Measurements from ENCODE around the gene SLC4A5.
"Not testable (repeated sequence)": the region's sequence is repeated elsewhere in the genome, so short reads cannot be mapped to it uniquely, and the experiment has no call there.

SLC4A5 gene

GRCh38 chr2:74226648-74227213 is 116.5 kb downstream of the SLC4A5 start:
- DNase-seq, result no peak

GRCh38 chr2:74225698-74226459 is 117.3 kb downstream of the SLC4A5 start:
- DNase-seq, result no peak

GRCh38 chr2:74223941-74224770 is 119.1 kb downstream of the SLC4A5 start:
- DNase-seq, result no peak

GRCh38 chr2:74222300-74222650 is 120.9 kb downstream of the SLC4A5 start:
- DNase-seq, result no peak

- DNase-seq, result no peak
Measured at GRCh38 chr2:74221604-74222299, 121.5 kb downstream of the SLC4A5 start.

- DNase-seq, result no peak
Measured at GRCh38 chr2:74221091-74221490, 122.1 kb downstream of the SLC4A5 start.

- DNase-seq, result no peak
Measured at GRCh38 chr2:74219846-74220486, 123.2 kb downstream of the SLC4A5 start.

GRCh38 chr2:74216642-74217041 is 126.6 kb downstream of the SLC4A5 start:
- DNase-seq, result no peak

- not testable (repeated sequence) for DNase-seq
Measured at GRCh38 chr2:74215771-74216170, 127.4 kb downstream of the SLC4A5 start.

GRCh38 chr2:74212702-74213410 is 130.4 kb downstream of the SLC4A5 start:
- DNase-seq, result no peak

- DNase-seq, result no peak
Measured at GRCh38 chr2:74206180-74206688, 137.0 kb downstream of the SLC4A5 start.

- DNase-seq, result no peak
Measured at GRCh38 chr2:74205596-74205995, 137.6 kb downstream of the SLC4A5 start.

GRCh38 chr2:74205113-74205512 is 138.1 kb downstream of the SLC4A5 start:
- no peak for DNase-seq

GRCh38 chr2:74204436-74204835 is 138.8 kb downstream of the SLC4A5 start:
- DNase-seq, result no peak

- DNase-seq, result no peak
Measured at GRCh38 chr2:74201596-74201995, 141.6 kb downstream of the SLC4A5 start.

GRCh38 chr2:74201196-74201595 is 142.0 kb downstream of the SLC4A5 start:
- no peak for DNase-seq

GRCh38 chr2:74199871-74200305 is 143.3 kb downstream of the SLC4A5 start:
- DNase-seq, result no peak

GRCh38 chr2:74199275-74199701 is 143.9 kb downstream of the SLC4A5 start:
- no peak for DNase-seq

GRCh38 chr2:74198461-74199274 is 144.5 kb downstream of the SLC4A5 start, which contains the start of gene MTHFD2:
Gene MTHFD2 (plus strand): TSS chr2:74198615. CDS start chr2:74198642, 27 bp downstream.
- DNase-seq, result peak; percentile 81

- DNase-seq, result no peak
Measured at GRCh38 chr2:74198023-74198460, 145.2 kb downstream of the SLC4A5 start.

- no peak for DNase-seq
Measured at GRCh38 chr2:74197049-74197448, 146.2 kb downstream of the SLC4A5 start.

Measured in NCI-H748 treated with DMSO at 0.1 percent for 48 hours (cell line).